ENCODE measurements around the gene BCL7A. TPM values are rescaled to one million over a fixed set of nuclear protein-coding genes. Genes with fewer than 3 reads are reported as not detected.
"Not testable (repeated sequence)": the region's sequence is repeated elsewhere in the genome, so short reads cannot be mapped to it uniquely, and the experiment has no call there.

BCL7A gene
- polyA plus RNA-seq, 1 experiment = 3.4 TPM

GRCh38 chr12:122104844-122105243 lies 83.2 kb downstream of the BCL7A start:
- CTCF ChIA-PET = interaction anchor here (3.0 to 5.1 kb wide), 3 partner anchors 9 to 50 kb away, joined by 8 to 32 read pairs (median 19); no protein-coding TSS in a partner anchor
- TF ChIP-seq CTCF (IDR thresholded peaks at IDR 0.05; ENCODE audit: insufficient read depth, low read depth, low read length) = no peak
- H3K27me3 ChIP-seq (ENCODE audit: control insufficient read depth, insufficient read depth, low read length) = no peaks in the 10 kb centered on the region
- no peak overlapping the region for H3K4me3 ChIP-seq (ENCODE audit: low read depth, low read length)
- POLR2A ChIA-PET = interaction anchor here (0.6 kb wide), 1 partner anchor 68 kb away, joined by 11 read pairs; no protein-coding TSS in a partner anchor
- DNase-seq (ENCODE audit: low read depth) = no peak
- H3K36me3 ChIP-seq (ENCODE audit: control insufficient read depth, insufficient read depth, low read length) = 0 out of 2 replicates have a peak, but pooled peaks cover 1% of the 10 kb centered on the region

- not testable (repeated sequence) for H3K4me3 ChIP-seq (ENCODE audit: low read depth, low read length)
These were observed 83.8 kb downstream of the BCL7A start for GRCh38 chr12:122105496-122105895.

GRCh38 chr12:122106843-122107242 lies 85.2 kb downstream of the BCL7A start:
- 0 out of 2 replicates have a peak, but pooled peaks cover 1% of the 10 kb centered on the region for H3K36me3 ChIP-seq (ENCODE audit: control insufficient read depth, insufficient read depth, low read length)
- no peak for DNase-seq (ENCODE audit: low read depth)
- H3K27me3 ChIP-seq (ENCODE audit: control insufficient read depth, insufficient read depth, low read length) = no peaks in the 10 kb centered on the region
- ChIA-PET CTCF (interaction anchor here (0.6 to 5.1 kb wide), 8 partner anchors 9 to 783 kb away, joined by 3 to 32 read pairs (median 4); no protein-coding TSS in a partner anchor), POLR2A (interaction anchor here (1.0 kb wide), 1 partner anchor 28 kb away, joined by 7 read pairs; the partner anchor contains the start of gene MLXIP)
- H3K4me3 ChIP-seq (ENCODE audit: low read depth, low read length) = no peak overlapping the region
- TF ChIP-seq CTCF (IDR thresholded peaks at IDR 0.05; ENCODE audit: insufficient read depth, low read depth, low read length) = no peak

More at GRCh38 chr12:122105496-122105895, 83.8 kb downstream of the BCL7A start:
- POLR2A ChIA-PET; H3K36me3 ChIP-seq (ENCODE audit: control insufficient read depth, insufficient read depth, low read length); DNase-seq (ENCODE audit: low read depth); H3K27me3 ChIP-seq (ENCODE audit: control insufficient read depth, insufficient read depth, low read length): not testable (repeated sequence)
- CTCF ChIA-PET = interaction anchor here (3.0 to 5.1 kb wide), 3 partner anchors 9 to 51 kb away, joined by 8 to 32 read pairs (median 19); no protein-coding TSS in a partner anchor

- H3K36me3 ChIP-seq (ENCODE audit: control insufficient read depth, insufficient read depth, low read length) = 0 out of 2 replicates have a peak, but pooled peaks cover 1% of the 10 kb centered on the region
- TF ChIP-seq CTCF (IDR thresholded peaks at IDR 0.05; ENCODE audit: insufficient read depth, low read depth, low read length) = no peak
- ChIA-PET POLR2A (interaction anchor here (0.6 to 1.0 kb wide), 2 partner anchors 29 to 44 kb away, joined by 3 to 7 read pairs; partner anchors contain the start of gene MLXIP), CTCF (interaction anchor here (0.6 to 5.1 kb wide), 8 partner anchors 9 to 783 kb away, joined by 3 to 32 read pairs (median 4); no protein-coding TSS in a partner anchor)
- no peaks in the 10 kb centered on the region for H3K27me3 ChIP-seq (ENCODE audit: control insufficient read depth, insufficient read depth, low read length)
- H3K4me3 ChIP-seq (ENCODE audit: low read depth, low read length) = no peak overlapping the region
- DNase-seq (ENCODE audit: low read depth) = no peak
These were observed 85.6 kb downstream of the BCL7A start for GRCh38 chr12:122107261-122107660.

- H3K4me3 ChIP-seq (ENCODE audit: low read depth, low read length) = no peak overlapping the region
- no peaks in the 10 kb centered on the region for H3K36me3 ChIP-seq (ENCODE audit: control insufficient read depth, insufficient read depth, low read length)
- no peak for DNase-seq (ENCODE audit: low read depth)
- no peak for TF ChIP-seq CTCF (IDR thresholded peaks at IDR 0.05; ENCODE audit: insufficient read depth, low read depth, low read length)
- H3K27me3 ChIP-seq (ENCODE audit: control insufficient read depth, insufficient read depth, low read length) = no peaks in the 10 kb centered on the region
- ChIA-PET CTCF (interaction anchor here (0.6 to 0.9 kb wide), 2 partner anchors 11 to 79 kb away, joined by 3 to 4 read pairs; no protein-coding TSS in a partner anchor), POLR2A (no interaction called here)
These were observed 89.5 kb downstream of the BCL7A start for GRCh38 chr12:122111089-122111641.

Other genes with a start within 250 kb of the BCL7A start
- 2.7 and 3.0 TPM in 2 replicates for gene RHOF, start 228.2 kb upstream of the BCL7A start, polyA plus RNA-seq (2011; rRNA removed)
- 0.85 and 0.89 TPM in 2 replicates for gene SETD1B, start 217.9 kb upstream of the BCL7A start, polyA plus RNA-seq (2011; rRNA removed)
- 0.05 TPM in 1 of 2 replicates, not detected in the other for gene HPD, start 163.0 kb upstream of the BCL7A start, polyA plus RNA-seq (2011; rRNA removed)
- gene PSMD9, start 133.1 kb upstream of the BCL7A start, polyA plus RNA-seq (2011; rRNA removed) = 93.2 and 130 TPM in 2 replicates
- gene CFAP251, start 103.3 kb upstream of the BCL7A start, polyA plus RNA-seq (2011; rRNA removed) = 1.3 and 1.5 TPM in 2 replicates
- 3.3 and 4.8 TPM in 2 replicates for gene MLXIP, start 56.9 kb downstream of the BCL7A start, polyA plus RNA-seq (2011; rRNA removed)
- gene IL31, start 152.3 kb downstream of the BCL7A start, polyA plus RNA-seq (2011; rRNA removed) = not detected in 2 replicates
- gene LRRC43, start 161.2 kb downstream of the BCL7A start, polyA plus RNA-seq (2011; rRNA removed) = 0.71 and 1.6 TPM in 2 replicates
- 0.18 TPM in 1 of 2 replicates, not detected in the other for gene B3GNT4, start 181.8 kb downstream of the BCL7A start, polyA plus RNA-seq (2011; rRNA removed)
- gene DIABLO, start 204.2 kb downstream of the BCL7A start, polyA plus RNA-seq (2011; rRNA removed) = 45.2 and 49.1 TPM in 2 replicates
- 13.2 and 20.2 TPM in 2 replicates for gene VPS33A, start 244.6 kb downstream of the BCL7A start, polyA plus RNA-seq (2011; rRNA removed)